Thyroid gland (tissue), 4 donors: ENCODE data around the gene NHLH2.

Experiments
- CTCF ChIP-seq, 6 experiments: fragments of 200-600 bp in 3 of 6; fragments of 450-650 bp in 3 of 6; sonication (generic) in 3 of 6; IDR thresholded peaks; one replicate each; pipeline ENCODE4 v1.5.1; 2016 to 2019; ENCODE audit warnings: antibody characterized with exemption in 6 of 6, mild to moderate bottlenecking in 2 of 6, inconsistent platforms in 1 of 6, moderate library complexity in 1 of 6
- POLR2A ChIP-seq, 2 donors: fragments of 450-650 bp; IDR thresholded peaks; one replicate each; pipeline ENCODE4 v1.6.1; 2017; ENCODE audit warnings: antibody characterized with exemption in 2 of 2, mild to moderate bottlenecking in 2 of 2, moderate library complexity in 1 of 2

- no peak for TF ChIP-seq CTCF (IDR thresholded peaks at IDR 0.05)
- no peak for TF ChIP-seq POLR2A (IDR thresholded peaks at IDR 0.05)
Observed at GRCh38 chr1:115809076-115809475, 31.9 kb downstream of the NHLH2 start.
